Hepatic stellate cell (primary cell): ENCODE measurements around the gene CUX1.

Experiments
- DNase-seq: peaks from one replicate; pipeline ENCODE4 v3.0.0; 2011; ENCODE audit warnings: low spot score

The CUX1 gene

DNA sequence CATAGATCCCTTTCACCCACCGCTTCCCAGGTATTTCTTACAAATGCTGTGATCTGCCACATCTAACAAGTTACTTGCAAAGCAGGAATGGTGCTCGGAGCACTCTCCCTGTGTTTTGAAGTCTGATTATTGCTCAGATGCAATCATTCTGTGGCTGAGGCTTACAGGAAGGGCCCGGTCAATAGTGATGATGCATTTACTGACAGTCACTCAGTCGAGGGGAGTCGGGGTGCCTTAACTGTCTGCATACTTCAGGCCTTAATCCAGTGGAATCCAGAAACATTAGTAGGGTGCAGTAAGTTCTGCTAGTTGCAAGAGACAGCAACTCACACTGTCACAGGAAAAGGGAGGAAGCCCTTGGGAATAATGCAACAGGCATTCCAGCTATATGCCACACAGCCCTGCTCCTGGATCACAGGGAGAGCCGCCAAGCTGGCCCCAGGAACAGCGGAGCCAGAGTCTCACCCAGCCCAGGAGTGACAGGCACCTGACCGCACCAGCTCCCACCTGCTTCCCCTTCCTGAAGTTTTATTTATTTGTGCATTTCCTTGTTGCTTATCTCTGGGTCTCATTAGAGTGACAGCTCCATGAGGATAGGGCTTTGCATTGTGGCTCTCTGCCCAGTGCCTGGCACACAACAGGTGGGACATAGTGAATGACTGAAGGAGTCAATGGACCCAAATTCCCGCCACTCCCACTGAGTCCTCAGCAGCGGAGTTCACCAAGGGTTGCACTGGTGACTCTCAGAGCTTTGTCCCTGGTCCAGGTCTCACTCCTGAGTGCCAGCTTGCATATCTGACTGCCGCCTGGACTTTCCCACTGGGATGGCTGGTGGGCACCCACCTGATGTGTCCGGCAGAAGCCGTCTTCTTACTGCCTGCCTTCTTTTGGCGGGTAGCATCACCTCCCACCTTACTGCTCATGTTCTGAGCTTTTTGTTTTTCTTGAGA lies 256.8 kb downstream of the CUX1 start:
- DNase-seq = peak; percentile 31

DNA sequence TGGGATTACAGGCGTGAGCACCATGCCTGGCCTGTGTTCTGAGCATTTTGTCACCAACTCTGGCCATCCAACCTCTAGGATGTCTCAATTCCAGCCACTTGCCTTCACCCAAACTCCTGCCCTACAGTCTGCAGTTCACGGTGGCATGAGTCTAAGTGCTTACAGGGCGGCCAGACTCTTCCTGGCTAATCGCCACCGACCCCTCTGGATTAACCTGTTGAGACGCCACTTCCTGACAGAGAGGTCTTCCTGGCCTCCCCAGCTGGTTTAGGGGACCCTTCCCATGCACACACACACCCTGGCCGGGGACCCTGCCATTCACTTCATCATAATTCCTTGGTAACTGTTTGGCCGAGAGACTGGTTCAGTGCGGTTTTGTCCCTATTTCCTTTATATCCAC lies 257.7 kb downstream of the CUX1 start:
- no peak for DNase-seq

DNA sequence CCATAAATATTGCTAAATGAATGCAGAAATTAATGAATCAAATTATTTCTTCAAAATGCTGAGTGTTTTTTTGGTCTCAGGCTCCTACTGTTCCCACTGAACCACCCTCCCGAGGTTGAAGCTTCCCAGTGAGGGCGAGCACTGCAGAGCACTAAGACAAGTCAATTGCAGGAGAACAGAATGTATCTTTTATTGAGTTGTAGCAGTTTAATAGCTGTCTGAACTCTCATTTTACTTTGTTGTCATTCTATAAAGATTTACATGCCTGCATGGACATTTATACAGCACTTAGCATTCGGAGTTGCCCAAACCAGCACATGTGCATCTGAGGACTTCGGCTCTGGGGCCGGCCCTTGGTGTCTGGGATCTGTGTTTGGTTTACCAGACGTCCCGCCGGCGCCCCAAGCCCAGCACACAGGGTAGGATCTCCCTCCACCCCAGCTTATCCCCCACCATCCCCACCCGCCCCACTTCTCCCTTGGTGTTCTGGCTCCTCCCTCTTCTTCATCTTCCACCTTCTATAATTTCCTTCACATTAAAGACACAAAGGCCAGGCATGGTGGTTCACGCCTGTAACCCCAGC lies 258.2 kb downstream of the CUX1 start:
- no peak for DNase-seq

GRCh38 chr7:102077081-102077480 lies 259.7 kb downstream of the CUX1 start:
- DNase-seq = no peak

- DNase-seq = no peak
Measured at GRCh38 chr7:102079140-102080018, 262.0 kb downstream of the CUX1 start.

DNA sequence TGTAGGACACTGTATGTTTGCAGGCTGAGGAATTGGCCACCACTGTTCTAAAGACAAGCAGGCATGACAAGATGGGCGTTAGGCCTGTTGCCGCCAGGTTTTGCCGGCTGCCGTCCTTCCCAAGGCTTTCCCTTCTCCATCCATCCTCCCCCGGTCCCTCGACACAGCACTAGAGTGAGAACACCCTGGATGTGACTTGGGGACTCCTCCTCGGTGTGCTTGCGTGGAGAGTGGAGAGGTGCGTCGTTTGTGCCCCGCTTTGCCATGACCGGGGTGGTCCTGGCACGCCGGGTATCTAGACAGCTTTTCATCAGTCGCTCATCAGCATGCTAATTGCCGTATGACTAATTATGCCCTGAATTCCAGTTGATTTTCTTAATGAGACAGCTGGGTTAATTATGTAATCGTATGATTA lies 262.6 kb downstream of the CUX1 start:
- DNase-seq = no peak

DNA sequence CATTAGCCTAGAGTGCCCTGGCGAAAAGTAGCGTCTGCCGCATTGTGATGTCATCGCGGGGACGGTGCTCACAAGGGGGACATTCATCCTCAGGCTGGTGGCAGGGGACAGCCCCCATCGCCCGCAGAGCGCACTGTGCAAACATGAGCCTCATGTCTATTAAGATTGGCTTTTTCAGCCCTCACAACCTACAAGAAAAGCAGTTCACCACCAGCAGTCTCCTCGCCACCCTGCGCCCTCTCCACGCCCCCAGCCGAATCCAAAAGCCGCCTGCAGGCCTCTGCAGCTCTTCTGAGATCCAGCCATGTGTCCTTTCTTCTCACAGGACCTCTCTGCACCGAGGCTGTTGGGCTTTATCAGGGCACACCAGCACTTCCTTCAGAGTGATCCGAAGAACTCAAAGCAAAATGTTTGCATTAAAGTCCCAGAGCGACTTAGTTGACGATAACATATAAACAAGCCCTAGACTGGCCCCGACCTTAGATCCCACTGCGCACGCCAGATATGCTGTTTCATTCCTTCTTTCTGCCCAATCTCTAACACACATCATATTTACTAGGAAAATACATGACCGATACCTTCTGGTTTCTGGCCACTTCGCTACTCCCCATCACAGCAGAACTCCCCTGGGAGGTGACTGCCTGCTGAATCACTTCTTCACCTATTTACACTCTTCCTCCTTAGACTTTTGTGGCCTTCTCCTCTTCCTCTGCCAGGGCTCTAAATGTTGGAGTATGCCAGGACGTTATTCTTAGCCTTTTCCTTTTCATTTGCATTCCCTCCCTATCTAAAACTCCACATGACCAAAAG lies 263.2 kb downstream of the CUX1 start:
- DNase-seq = no peak

GRCh38 chr7:102081244-102081627 lies 263.8 kb downstream of the CUX1 start:
- no peak for DNase-seq

DNA sequence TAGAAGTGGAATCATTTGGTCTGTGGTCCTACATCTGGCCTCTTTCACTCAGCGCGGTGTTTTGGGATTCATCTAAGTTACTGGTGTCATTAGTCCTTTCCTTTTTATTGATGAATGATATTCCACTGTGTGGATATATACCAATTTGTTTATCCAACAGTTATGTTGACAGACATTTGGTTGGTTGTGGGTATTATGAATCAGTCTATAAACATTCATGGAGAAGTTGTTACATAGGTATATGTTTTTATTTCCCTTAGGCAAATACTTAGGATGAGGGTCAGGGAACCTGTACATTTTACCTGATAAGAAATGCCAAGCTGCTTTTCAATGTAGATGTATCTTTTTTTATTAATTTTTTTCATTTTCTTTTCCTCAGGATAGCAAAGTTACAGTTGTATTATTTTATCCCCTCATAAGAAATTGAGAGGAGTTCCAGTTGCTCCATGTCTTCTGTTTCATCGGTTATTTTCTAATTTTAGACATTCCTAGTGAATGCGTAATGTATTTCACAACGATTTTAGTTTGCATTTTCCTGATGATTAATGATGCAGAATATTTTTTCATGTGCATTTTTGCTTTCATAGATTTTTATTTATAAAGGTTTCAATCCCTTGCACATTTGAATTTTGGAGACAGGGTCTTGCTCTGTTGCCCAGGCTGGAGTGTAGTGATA lies 265.4 kb downstream of the CUX1 start:
- DNase-seq = no peak

GRCh38 chr7:102085218-102085772 lies 267.9 kb downstream of the CUX1 start:
- DNase-seq = no peak

- DNase-seq = no peak
Measured at GRCh38 chr7:102089175-102090098, 272.0 kb downstream of the CUX1 start.

DNA sequence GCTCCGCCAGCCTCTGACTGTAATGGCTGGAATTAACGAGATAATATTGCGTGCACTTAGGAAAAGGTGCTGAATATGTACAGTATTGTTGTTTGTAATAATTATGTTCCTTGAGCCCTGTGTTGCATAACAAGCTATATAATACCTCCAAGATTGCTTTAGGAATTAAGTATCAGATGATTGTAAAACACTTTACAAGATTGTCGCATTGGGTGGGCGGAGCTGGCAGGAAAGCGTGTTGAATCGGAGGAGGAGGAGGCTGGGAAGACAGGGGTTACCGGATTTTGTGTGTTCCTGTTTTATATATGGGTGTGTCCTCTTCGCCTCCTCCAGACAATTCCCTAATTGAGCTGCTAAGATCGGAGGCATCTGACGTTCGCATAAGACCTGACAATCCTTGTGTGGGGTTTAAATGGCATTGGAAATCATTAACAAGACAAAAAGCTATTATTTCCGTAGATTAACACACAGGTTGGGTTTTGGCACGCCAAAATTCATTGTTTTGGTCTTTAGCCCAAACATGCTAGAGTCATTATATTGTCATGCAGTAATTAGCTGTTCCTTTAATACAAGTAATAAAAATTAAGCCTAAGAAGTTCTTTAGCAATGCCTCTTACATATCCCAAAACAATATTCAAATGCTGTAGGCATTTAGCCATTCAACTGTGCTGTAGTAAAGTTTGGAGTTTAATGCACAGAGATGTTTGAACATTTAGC lies 276.3 kb downstream of the CUX1 start:
- no peak for DNase-seq

DNA sequence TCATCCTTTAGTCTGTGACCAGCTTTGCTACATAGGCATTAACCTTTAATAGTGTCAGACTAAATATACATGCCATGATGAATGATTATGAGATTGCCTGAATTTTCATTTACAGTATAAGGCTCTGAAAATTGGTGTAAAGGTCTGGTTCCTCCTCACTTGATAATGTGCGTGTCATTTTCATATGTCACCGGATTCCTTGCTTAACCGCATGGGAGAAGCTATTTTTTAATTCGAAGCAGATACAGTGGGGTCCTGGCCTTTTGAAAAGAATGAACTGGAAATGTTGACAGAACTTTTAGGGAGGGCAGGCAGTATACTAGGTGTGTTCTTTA lies 276.9 kb downstream of the CUX1 start:
- DNase-seq = no peak

GRCh38 chr7:102095321-102096011 lies 278.0 kb downstream of the CUX1 start:
- DNase-seq = no peak

DNA sequence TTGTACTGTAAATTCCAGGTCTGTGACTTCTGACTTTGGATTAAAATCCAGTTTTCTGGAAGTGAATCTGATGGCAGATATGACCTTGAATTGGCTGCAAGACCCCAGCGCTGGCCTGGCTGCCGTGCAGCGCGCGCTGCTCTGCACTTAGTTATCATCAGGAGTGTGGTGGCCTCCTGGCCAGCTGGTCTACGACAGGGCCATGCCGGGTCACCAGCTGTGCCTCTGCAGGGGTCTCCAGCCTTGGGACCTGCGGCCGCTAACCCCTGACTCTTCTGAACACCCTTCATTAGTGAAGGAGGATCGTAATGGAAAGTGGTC lies 278.5 kb downstream of the CUX1 start:
- no peak for DNase-seq

- no peak for DNase-seq
Measured at GRCh38 chr7:102096706-102097427, 279.4 kb downstream of the CUX1 start.

DNA sequence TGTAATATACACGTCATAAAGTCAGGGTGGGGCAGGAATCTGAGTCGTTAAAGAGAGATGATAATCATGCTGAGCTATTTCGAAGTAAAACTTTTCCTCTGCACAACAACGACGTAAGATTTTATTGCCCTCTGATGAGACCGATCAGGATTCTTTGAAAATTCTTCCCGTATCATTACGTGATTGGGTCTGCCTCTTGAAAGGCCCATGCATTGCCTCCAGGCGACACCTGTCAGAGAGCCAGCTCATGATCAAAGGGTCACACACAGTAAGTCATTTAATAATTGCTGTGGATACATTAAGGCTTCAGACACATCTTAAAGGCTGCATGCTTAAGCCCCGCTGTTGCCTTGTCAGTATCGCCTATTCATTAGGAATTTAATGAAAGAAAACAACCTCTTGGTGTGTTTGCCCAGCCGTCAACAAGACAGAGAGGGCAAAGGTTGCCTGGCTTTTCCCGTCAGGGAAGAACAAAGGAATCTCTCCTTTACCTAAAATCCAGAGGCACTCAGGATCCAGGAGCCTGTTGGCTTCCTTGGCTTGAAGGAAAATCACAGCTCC lies 280.3 kb downstream of the CUX1 start:
- DNase-seq = no peak

GRCh38 chr7:102098986-102099385 lies 281.6 kb downstream of the CUX1 start:
- no peak for DNase-seq
